Measurements from ENCODE around the gene QPCT.

QPCT gene

GRCh38 chr2:37389989-37390765, 45.7 kb downstream of the QPCT start:
- H4K5ac ChIP-seq (ENCODE audit: low read length): peak overlapping the region; percentile 13
- H3K56ac ChIP-seq (ENCODE audit: low read length): peak overlapping the region; percentile 85
- H2BK15ac ChIP-seq (replicated peaks; ENCODE audit: low read depth): no peak overlapping the region
- no peak overlapping the region for H3K23ac ChIP-seq (ENCODE audit: low read length)
- peak overlapping the region; percentile 68 for H2AK5ac ChIP-seq (ENCODE audit: low read length)
- H3K4me2 ChIP-seq (ENCODE audit: low read length): no peak overlapping the region
- peak overlapping the region; percentile 83 for H2BK120ac ChIP-seq (ENCODE audit: low read depth, low read length)
- H3K36me3 ChIP-seq (ENCODE audit: control insufficient read depth, insufficient read depth, low read length): no peaks in the 10 kb centered on the region
- H3K4ac ChIP-seq (ENCODE audit: low read depth, low read length): peak overlapping the region; percentile 99
- H3K4me1 ChIP-seq (ENCODE audit: control insufficient read depth, low read depth, low read length): peaks cover 31% of the 10 kb centered on the region
- H3K79me2 ChIP-seq (ENCODE audit: control insufficient read depth, insufficient read depth, low read length): no peaks in the 10 kb centered on the region
- DNase-seq: peak; percentile 97
- no peak overlapping the region for H4K8ac ChIP-seq (ENCODE audit: low read depth, low read length)
- H3K18ac ChIP-seq (ENCODE audit: low read length): peak overlapping the region; percentile 97
- H3K27ac ChIP-seq (ENCODE audit: low read depth, low read length): peak overlapping the region; percentile 94
- H3K27me3 ChIP-seq (ENCODE audit: insufficient read depth, low read length, poor library complexity): no peaks in the 10 kb centered on the region
- H3K79me1 ChIP-seq (ENCODE audit: low read length): no peaks in the 10 kb centered on the region
- no peak overlapping the region for H3K4me3 ChIP-seq (ENCODE audit: low read length)
- peak overlapping the region; percentile 53 for H3K9ac ChIP-seq (ENCODE audit: low read length)
- H2BK5ac ChIP-seq (ENCODE audit: low read length): peak overlapping the region; percentile 97
- WGBS (ENCODE audit: extremely low coverage, insufficient coverage, low lambda C conversion rate): no CpG with 5 or more reads among the region's 5 CpGs

GRCh38 chr2:37390777-37391176, 46.3 kb downstream of the QPCT start:
- H4K8ac ChIP-seq (ENCODE audit: low read depth, low read length): no peak overlapping the region
- H2AK5ac ChIP-seq (ENCODE audit: low read length): peak overlapping the region; percentile 99
- H2BK120ac ChIP-seq (ENCODE audit: low read depth, low read length): peak overlapping the region; percentile 80
- no peak overlapping the region for H3K4me2 ChIP-seq (ENCODE audit: low read length)
- H3K79me2 ChIP-seq (ENCODE audit: control insufficient read depth, insufficient read depth, low read length): no peaks in the 10 kb centered on the region
- peak overlapping the region; percentile 76 for H3K27ac ChIP-seq (ENCODE audit: low read depth, low read length)
- H2BK15ac ChIP-seq (replicated peaks; ENCODE audit: low read depth): no peak overlapping the region
- peak overlapping the region; percentile 93 for H2BK5ac ChIP-seq (ENCODE audit: low read length)
- peak overlapping the region; percentile 62 for H3K18ac ChIP-seq (ENCODE audit: low read length)
- H3K56ac ChIP-seq (ENCODE audit: low read length): peak overlapping the region; percentile 75
- no peak overlapping the region for H3K4me3 ChIP-seq (ENCODE audit: low read length)
- peaks cover 29% of the 10 kb centered on the region for H3K4me1 ChIP-seq (ENCODE audit: control insufficient read depth, low read depth, low read length)
- DNase-seq: no peak
- peak overlapping the region; percentile 87 for H3K4ac ChIP-seq (ENCODE audit: low read depth, low read length)
- no peaks in the 10 kb centered on the region for H3K79me1 ChIP-seq (ENCODE audit: low read length)
- H4K5ac ChIP-seq (ENCODE audit: low read length): no peak overlapping the region
- peak overlapping the region; percentile 19 for H3K9ac ChIP-seq (ENCODE audit: low read length)
- WGBS (ENCODE audit: extremely low coverage, insufficient coverage, low lambda C conversion rate): no CpG with 5 or more reads among the region's 2 CpGs
- H3K36me3 ChIP-seq (ENCODE audit: control insufficient read depth, insufficient read depth, low read length): no peaks in the 10 kb centered on the region
- peak overlapping the region; percentile 32 for H3K23ac ChIP-seq (ENCODE audit: low read length)
- no peaks in the 10 kb centered on the region for H3K27me3 ChIP-seq (ENCODE audit: insufficient read depth, low read length, poor library complexity)

GRCh38 chr2:37391711-37392110, 47.3 kb downstream of the QPCT start:
- peak overlapping the region; percentile 80 for H2BK120ac ChIP-seq (ENCODE audit: low read depth, low read length)
- H3K23ac ChIP-seq (ENCODE audit: low read length): no peak overlapping the region
- H3K9ac ChIP-seq (ENCODE audit: low read length): no peak overlapping the region
- no peak overlapping the region for H3K27ac ChIP-seq (ENCODE audit: low read depth, low read length)
- no peak overlapping the region for H3K4me3 ChIP-seq (ENCODE audit: low read length)
- H3K56ac ChIP-seq (ENCODE audit: low read length): peak overlapping the region; percentile 19
- H3K4ac ChIP-seq (ENCODE audit: low read depth, low read length): peak overlapping the region; percentile 46
- H3K4me1 ChIP-seq (ENCODE audit: control insufficient read depth, low read depth, low read length): peaks cover 28% of the 10 kb centered on the region
- H3K79me1 ChIP-seq (ENCODE audit: low read length): no peaks in the 10 kb centered on the region
- peak overlapping the region; percentile 93 for H2BK5ac ChIP-seq (ENCODE audit: low read length)
- WGBS (ENCODE audit: extremely low coverage, insufficient coverage, low lambda C conversion rate): no CpG with 5 or more reads among the region's 8 CpGs
- H2AK5ac ChIP-seq (ENCODE audit: low read length): peak overlapping the region; percentile 7
- DNase-seq: no peak
- H3K27me3 ChIP-seq (ENCODE audit: insufficient read depth, low read length, poor library complexity): no peaks in the 10 kb centered on the region
- H3K4me2 ChIP-seq (ENCODE audit: low read length): no peak overlapping the region
- no peak overlapping the region for H4K8ac ChIP-seq (ENCODE audit: low read depth, low read length)
- H3K79me2 ChIP-seq (ENCODE audit: control insufficient read depth, insufficient read depth, low read length): no peaks in the 10 kb centered on the region
- peak overlapping the region; percentile 3 for H4K5ac ChIP-seq (ENCODE audit: low read length)
- H2BK15ac ChIP-seq (replicated peaks; ENCODE audit: low read depth): peak overlapping the region; percentile 7
- H3K36me3 ChIP-seq (ENCODE audit: control insufficient read depth, insufficient read depth, low read length): no peaks in the 10 kb centered on the region
- H3K18ac ChIP-seq (ENCODE audit: low read length): peak overlapping the region; percentile 62

- Histone ChIP-seq H3K56ac (ENCODE audit: low read length) (peak overlapping the region; percentile 38), H2AK5ac (ENCODE audit: low read length) (peak overlapping the region; percentile 47), H3K23ac (ENCODE audit: low read length) (no peak overlapping the region), H3K4me2 (ENCODE audit: low read length) (no peak overlapping the region), H3K4me3 (ENCODE audit: low read length) (no peak overlapping the region), H4K8ac (ENCODE audit: low read depth, low read length) (no peak overlapping the region), H3K4ac (ENCODE audit: low read depth, low read length) (no peak overlapping the region), H2BK15ac (replicated peaks; ENCODE audit: low read depth) (peak overlapping the region; percentile 7), H3K79me2 (ENCODE audit: control insufficient read depth, insufficient read depth, low read length) (no peaks in the 10 kb centered on the region), H3K18ac (ENCODE audit: low read length) (peak overlapping the region; percentile 62), H2BK5ac (ENCODE audit: low read length) (peak overlapping the region; percentile 36), H3K79me1 (ENCODE audit: low read length) (no peaks in the 10 kb centered on the region), H4K5ac (ENCODE audit: low read length) (peak overlapping the region; percentile 42), H2BK120ac (ENCODE audit: low read depth, low read length) (peak overlapping the region; percentile 80), H3K4me1 (ENCODE audit: control insufficient read depth, low read depth, low read length) (peaks cover 27% of the 10 kb centered on the region), H3K27ac (ENCODE audit: low read depth, low read length) (no peak overlapping the region), H3K36me3 (ENCODE audit: control insufficient read depth, insufficient read depth, low read length) (no peaks in the 10 kb centered on the region), H3K27me3 (ENCODE audit: insufficient read depth, low read length, poor library complexity) (no peaks in the 10 kb centered on the region), H3K9ac (ENCODE audit: low read length) (no peak overlapping the region)
- DNase-seq: no peak
- no CpG with 5 or more reads among the region's 2 CpGs for WGBS (ENCODE audit: extremely low coverage, insufficient coverage, low lambda C conversion rate)
Observed at GRCh38 chr2:37392428-37392827, 48.0 kb downstream of the QPCT start.

GRCh38 chr2:37394263-37394662, 49.8 kb downstream of the QPCT start:
- Histone ChIP-seq H3K23ac (ENCODE audit: low read length) (no peak overlapping the region), H3K4me3 (ENCODE audit: low read length) (no peak overlapping the region), H3K36me3 (ENCODE audit: control insufficient read depth, insufficient read depth, low read length) (no peaks in the 10 kb centered on the region), H3K9ac (ENCODE audit: low read length) (no peak overlapping the region), H4K5ac (ENCODE audit: low read length) (no peak overlapping the region), H4K8ac (ENCODE audit: low read depth, low read length) (no peak overlapping the region), H3K27me3 (ENCODE audit: insufficient read depth, low read length, poor library complexity) (no peaks in the 10 kb centered on the region), H3K18ac (ENCODE audit: low read length) (peak overlapping the region; percentile 10), H3K4me1 (ENCODE audit: control insufficient read depth, low read depth, low read length) (peaks cover 20% of the 10 kb centered on the region), H2BK15ac (replicated peaks; ENCODE audit: low read depth) (peak overlapping the region; percentile 76), H2BK5ac (ENCODE audit: low read length) (peak overlapping the region; percentile 16), H2BK120ac (ENCODE audit: low read depth, low read length) (peak overlapping the region; percentile 92), H3K56ac (ENCODE audit: low read length) (peak overlapping the region; percentile 47), H3K79me1 (ENCODE audit: low read length) (no peaks in the 10 kb centered on the region), H3K4me2 (ENCODE audit: low read length) (no peak overlapping the region), H3K4ac (ENCODE audit: low read depth, low read length) (peak overlapping the region; percentile 88), H3K79me2 (ENCODE audit: control insufficient read depth, insufficient read depth, low read length) (no peaks in the 10 kb centered on the region), H3K27ac (ENCODE audit: low read depth, low read length) (no peak overlapping the region), H2AK5ac (ENCODE audit: low read length) (peak overlapping the region; percentile 91)
- no CpG with 5 or more reads among the region's 1 CpG for WGBS (ENCODE audit: extremely low coverage, insufficient coverage, low lambda C conversion rate)
- DNase-seq: no peak
